ENCODE data around the gene ZP3.
"Not testable (repeated sequence)": the region's sequence is repeated elsewhere in the genome, so short reads cannot be mapped to it uniquely, and the experiment has no call there.

ZP3 gene

GRCh38 chr7:76424413-76425111 lies at the start of gene ZP3:
Gene ZP3, plus strand, starts transcription at chr7:76424950. Its CDS starts 15 bp downstream, at chr7:76424965.
- peak within 1 kb of the TSS; percentile 97 for H3K27ac ChIP-seq

GRCh38 chr7:76375251-76375650 lies 49.5 kb upstream of the ZP3 start:
- H3K27ac ChIP-seq, result no peak overlapping the region
- DNase-seq (ENCODE audit: low read depth, low spot score), result no peak

More at GRCh38 chr7:76424413-76425111, at the start of gene ZP3:
- no peak for DNase-seq (ENCODE audit: low read depth, low spot score)

GRCh38 chr7:76377186-76377918 lies 47.4 kb upstream of the ZP3 start:
- no peak overlapping the region for H3K27ac ChIP-seq
- DNase-seq (ENCODE audit: low read depth, low spot score), result no peak

GRCh38 chr7:76380623-76380966 lies 44.2 kb upstream of the ZP3 start:
- DNase-seq (ENCODE audit: low read depth, low spot score), result no peak
- peak overlapping the region; percentile 94 for H3K27ac ChIP-seq

DNA sequence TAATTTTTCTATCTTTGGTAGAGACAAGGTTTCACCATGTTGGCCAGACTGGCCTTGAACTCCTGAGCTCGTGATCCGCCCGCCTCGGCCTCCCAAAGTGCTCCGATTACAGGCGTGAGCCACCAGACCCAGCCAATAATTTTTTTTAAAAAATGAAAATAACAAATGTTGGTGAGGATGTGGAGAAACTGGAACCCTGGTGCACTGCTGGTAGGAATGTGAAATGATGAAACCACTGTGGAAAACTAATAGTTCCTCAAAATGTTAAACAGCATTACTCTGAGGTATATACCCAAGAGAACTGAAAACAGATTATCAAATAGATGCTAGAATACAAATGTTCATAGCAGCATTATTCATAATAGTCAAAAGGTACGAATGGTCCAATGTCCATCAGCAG lies 42.9 kb upstream of the ZP3 start:
- peak overlapping the region; percentile 94 for H3K27ac ChIP-seq
- no peak for DNase-seq (ENCODE audit: low read depth, low spot score)

DNA sequence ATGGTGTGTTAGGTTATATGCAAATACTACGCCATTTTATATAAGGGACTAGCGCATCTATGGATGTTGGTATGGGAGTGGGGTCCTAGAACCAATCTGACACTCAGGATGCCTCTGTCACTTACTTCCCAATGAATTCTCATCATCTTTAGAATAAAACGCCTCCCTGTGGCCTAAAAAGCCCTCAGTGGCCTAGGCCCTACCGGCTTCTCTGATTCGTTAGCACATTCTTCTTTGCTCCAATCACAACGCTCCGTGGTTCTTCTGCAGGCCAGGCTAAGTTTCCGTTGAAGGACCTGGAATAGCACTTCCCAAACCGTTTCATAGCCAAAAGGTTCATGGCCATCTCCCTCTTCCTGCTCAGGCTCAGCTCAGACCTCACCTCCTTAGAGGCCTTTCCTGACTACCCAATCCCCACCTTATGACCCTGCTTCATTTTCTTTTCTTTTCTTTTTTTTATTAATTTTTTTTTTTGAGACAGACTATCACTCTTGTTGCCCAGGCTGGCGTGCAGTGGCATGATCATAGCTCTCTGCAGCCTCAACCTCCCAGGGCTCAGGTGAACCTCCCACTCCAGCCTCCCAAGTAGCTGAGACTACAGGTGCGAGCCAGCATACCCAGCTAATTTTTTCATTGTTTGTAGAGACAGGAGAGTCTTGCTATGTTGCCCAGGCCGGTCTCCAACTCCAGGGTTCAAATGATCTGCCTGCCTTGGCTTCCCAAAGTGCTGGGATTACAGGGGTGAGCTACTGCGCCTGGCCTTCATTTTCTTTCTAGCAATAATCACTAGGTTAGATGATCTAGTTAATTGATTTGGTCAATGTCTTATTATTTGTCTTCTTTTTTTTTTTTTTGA lies 41.4 kb upstream of the ZP3 start:
- no peak overlapping the region for H3K27ac ChIP-seq
- no peak for DNase-seq (ENCODE audit: low read depth, low spot score)

DNA sequence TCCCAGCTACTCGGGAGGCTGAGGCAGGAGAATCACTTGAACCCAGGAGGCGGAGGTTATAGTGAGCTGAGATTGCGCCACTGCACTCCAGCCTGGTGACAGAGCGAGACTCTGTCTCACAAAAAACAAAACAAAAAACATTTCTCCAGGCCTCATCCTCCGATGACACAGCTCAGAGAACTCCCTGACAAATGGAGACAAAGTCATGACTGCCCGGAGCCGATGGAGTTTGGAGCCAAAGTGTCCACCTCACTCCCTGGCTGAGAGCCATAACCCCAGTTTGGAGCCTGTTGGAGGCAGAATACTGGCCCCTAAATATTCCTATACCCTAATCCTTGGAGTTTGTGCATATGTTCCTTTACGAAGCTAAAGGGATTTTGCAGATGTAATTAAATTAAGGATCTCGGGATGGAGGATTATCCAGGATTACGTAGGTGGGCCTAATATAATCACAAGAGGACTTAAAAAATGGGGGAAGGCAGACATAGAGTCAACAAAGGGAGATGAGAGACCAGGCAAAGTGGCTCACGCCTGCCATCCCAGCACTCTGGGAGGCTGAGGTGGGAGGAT lies 38.0 kb upstream of the ZP3 start:
- no peak for DNase-seq (ENCODE audit: low read depth, low spot score)
- no peak overlapping the region for H3K27ac ChIP-seq

DNA sequence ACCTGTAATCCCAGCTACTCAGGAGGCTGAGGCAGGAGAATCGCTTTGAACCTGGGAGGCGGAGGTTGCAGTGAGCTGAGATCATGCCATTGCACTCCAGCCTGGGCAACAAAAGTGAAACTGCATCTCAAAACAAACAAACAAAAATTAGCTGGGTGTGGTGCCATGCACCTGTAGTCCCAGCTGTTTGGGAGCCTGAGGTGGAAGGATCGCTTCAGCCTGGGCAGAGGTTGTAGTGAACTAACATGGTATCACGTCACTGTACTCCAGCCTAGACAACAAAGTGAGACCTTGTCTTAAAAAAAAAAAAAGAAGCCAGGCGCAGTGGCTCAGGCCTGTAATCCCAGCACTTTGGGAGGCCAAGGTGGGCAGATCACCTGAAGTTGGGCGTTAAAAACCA lies 37.0 kb upstream of the ZP3 start:
- H3K27ac ChIP-seq; DNase-seq (ENCODE audit: low read depth, low spot score): not testable (repeated sequence)

GRCh38 chr7:76390092-76390491 lies 34.7 kb upstream of the ZP3 start:
- no peak for DNase-seq (ENCODE audit: low read depth, low spot score)

GRCh38 chr7:76392531-76393115 lies 32.1 kb upstream of the ZP3 start:
- H3K27ac ChIP-seq, result peak overlapping the region; percentile 42
- DNase-seq (ENCODE audit: low read depth, low spot score), result no peak

More at GRCh38 chr7:76390092-76390491, 34.7 kb upstream of the ZP3 start:
- no peak overlapping the region for H3K27ac ChIP-seq

- peak overlapping the region; percentile 42 for H3K27ac ChIP-seq
- no peak for DNase-seq (ENCODE audit: low read depth, low spot score)
Observed at GRCh38 chr7:76393116-76394031, 31.4 kb upstream of the ZP3 start.

DNA sequence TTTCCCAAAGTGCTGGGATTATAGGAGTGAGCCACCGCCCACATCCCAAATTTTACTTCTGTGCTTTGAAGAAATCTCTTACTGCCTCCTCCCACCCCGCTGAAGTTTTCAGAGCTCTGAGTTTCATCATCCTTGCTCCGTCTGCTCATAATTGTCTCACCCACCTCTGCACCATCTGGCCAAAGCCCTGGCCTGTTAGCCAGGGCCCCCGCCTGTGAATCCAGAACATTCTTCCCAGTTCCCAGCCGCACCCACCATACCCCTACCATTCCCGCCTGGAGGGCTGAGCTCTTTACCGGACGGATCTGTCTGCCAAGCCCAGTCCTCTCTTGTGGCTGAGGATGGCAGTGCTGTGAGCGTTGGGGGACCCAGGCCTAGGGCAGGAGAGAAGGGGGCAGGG lies 29.8 kb upstream of the ZP3 start:
- no peak for DNase-seq (ENCODE audit: low read depth, low spot score)
- no peak overlapping the region for H3K27ac ChIP-seq

GRCh38 chr7:76395605-76395964 lies 29.2 kb upstream of the ZP3 start:
- H3K27ac ChIP-seq; DNase-seq (ENCODE audit: low read depth, low spot score): not testable (repeated sequence)

- H3K27ac ChIP-seq, result no peak overlapping the region
- DNase-seq (ENCODE audit: low read depth, low spot score), result no peak
Observed at GRCh38 chr7:76395965-76396726, 28.6 kb upstream of the ZP3 start.

GRCh38 chr7:76396864-76397263 lies 27.9 kb upstream of the ZP3 start:
- no peak for DNase-seq (ENCODE audit: low read depth, low spot score)
- H3K27ac ChIP-seq, result no peak overlapping the region

GRCh38 chr7:76397409-76398183 lies 27.2 kb upstream of the ZP3 start:
- H3K27ac ChIP-seq, result no peak overlapping the region
- no peak for DNase-seq (ENCODE audit: low read depth, low spot score)

DNA sequence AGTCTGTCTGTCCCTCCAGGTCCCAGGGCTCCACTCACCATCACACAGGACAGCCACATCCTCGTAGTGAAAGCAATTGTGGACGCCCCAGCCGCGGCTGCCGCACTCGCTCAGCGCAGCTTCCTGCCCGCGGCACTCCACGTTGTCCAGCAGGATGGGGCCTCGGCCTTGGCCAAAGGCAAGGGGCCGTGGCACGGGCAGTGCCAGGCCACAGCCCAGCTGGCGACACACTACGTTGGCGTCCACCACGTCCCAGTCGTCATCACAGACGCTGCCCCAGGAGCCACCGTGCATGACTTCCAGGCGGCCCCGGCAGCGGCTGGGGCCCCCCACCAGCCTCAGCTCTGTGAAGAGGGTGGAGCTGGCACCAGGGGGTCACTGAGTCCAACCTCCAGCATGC lies 24.5 kb upstream of the ZP3 start:
- DNase-seq (ENCODE audit: low read depth, low spot score), result no peak
- H3K27ac ChIP-seq, result no peak overlapping the region

DNA sequence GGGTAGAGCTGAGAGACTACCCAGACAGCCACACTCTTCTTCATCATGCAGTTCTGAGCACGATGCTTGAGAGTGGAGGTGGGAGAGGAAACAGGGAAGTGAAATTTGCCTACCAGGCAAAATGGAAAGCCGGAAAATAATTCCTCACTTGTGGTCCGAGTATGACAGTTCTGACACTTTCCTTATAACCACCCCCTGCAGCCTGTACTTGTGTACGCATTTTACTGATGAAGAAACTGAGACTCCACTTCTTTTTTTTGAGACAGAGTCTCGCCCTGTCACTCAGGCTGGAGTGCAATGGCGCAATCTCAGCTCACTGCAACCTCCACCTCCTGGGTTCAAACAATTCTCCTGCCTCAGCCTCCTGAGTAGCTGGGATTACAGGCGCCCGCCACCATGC lies 21.7 kb upstream of the ZP3 start:
- H3K27ac ChIP-seq; DNase-seq (ENCODE audit: low read depth, low spot score): not testable (repeated sequence)
